ENCODE results near the gene DHRS2. TPM values are rescaled to one million over a fixed set of nuclear protein-coding genes. Genes with fewer than 3 reads are reported as not detected.
A peak's percentile ranks its signal among the peaks of the same experiment; 100 is the strongest.
"Not testable (repeated sequence)": the region's sequence is repeated elsewhere in the genome, so short reads cannot be mapped to it uniquely, and the experiment has no call there.

Gene DHRS2
- total RNA-seq, 1 experiment from 2014 or later, result 21.3 TPM

DNA sequence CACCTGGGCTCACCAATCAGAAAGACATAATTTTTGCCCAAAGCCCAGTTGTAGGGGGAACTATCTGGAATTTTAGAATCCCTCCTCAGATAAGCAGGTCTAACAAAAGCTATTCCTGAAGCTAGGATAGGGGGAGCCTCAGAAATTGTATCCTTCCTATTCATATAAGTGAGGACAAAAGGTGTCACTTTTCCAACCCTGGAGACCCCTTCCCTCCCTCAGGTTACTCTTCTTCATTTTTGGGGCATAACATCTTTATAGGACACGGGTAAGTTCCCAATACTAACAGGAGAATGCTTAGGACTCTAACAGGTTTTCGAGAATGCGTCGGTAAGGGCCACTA is 1.1 kb downstream of the DHRS2 start:
- H3K4me1 ChIP-seq; H3K36me3 ChIP-seq (ENCODE audit: control insufficient read depth, insufficient read depth, low read length); POLR2A ChIA-PET; BruUV-seq (replicated peaks); H3K27me3 Mint-ChIP-seq (ENCODE audit: insufficient read depth, unreplicated experiment); H3K4me3 ChIP-seq (ENCODE audit: low read depth, low read length); intact Hi-C loops (cut with micrococcal nuclease; ENCODE audit: unreplicated experiment); H3K4me1 Mint-ChIP-seq (ENCODE audit: low read depth, unreplicated experiment); H3K9me3 Mint-ChIP-seq (ENCODE audit: unreplicated experiment); CTCF ChIA-PET; H3K27me3 ChIP-seq (replicated peaks; ENCODE audit: control insufficient read depth, insufficient read depth, low read length); DNase-seq; H3K27ac Mint-ChIP-seq (ENCODE audit: unreplicated experiment); H3K9me3 ChIP-seq; H3K36me3 Mint-ChIP-seq (ENCODE audit: insufficient read depth, unreplicated experiment): not testable (repeated sequence)
- peak overlapping the region; percentile 16 for H3K4me3 Mint-ChIP-seq (ENCODE audit: unreplicated experiment)

DNA sequence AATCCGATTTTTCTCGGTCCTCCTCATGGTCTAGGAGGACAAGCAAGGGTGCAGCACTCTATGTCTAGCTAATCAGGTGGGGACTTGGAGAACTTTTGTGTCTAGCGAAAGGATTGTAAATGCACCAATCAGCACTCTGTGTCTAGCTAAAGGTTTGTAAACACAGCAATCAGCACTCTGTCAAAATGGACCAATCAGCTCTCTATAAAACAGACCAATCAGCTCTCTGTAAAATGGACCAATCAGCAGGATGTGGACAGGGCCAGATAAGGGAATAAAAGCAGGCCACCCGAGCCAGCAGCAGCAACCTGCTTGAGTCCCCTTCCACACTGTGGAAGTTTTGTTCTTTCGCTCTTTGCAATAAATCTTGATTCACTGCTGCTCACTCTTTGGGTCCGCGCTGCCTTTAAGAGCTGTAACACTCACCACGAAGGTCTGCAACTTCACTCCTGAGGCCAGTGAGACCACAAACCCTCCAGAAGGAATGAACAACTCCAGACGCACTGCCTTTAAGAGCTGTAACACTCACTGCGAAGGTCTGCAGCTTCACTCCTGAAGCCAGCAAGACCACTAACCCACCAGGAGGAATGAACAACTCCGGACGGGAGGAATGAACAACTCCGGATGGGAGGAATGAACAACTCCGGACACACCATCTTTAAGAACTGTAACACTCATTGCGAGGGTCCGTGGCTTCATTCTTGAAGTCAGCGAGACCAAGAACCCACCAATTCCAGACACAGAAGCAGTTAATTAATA is 1.7 kb downstream of the DHRS2 start:
- POLR2A ChIA-PET; H3K4me3 ChIP-seq (ENCODE audit: low read depth, low read length); H3K36me3 ChIP-seq (ENCODE audit: control insufficient read depth, insufficient read depth, low read length); H3K4me3 Mint-ChIP-seq (ENCODE audit: unreplicated experiment); H3K4me1 Mint-ChIP-seq (ENCODE audit: low read depth, unreplicated experiment); BruUV-seq (replicated peaks); H3K27me3 Mint-ChIP-seq (ENCODE audit: insufficient read depth, unreplicated experiment); H3K9me3 ChIP-seq; CTCF ChIA-PET; H3K27me3 ChIP-seq (replicated peaks; ENCODE audit: control insufficient read depth, insufficient read depth, low read length); H3K9me3 Mint-ChIP-seq (ENCODE audit: unreplicated experiment); H3K36me3 Mint-ChIP-seq (ENCODE audit: insufficient read depth, unreplicated experiment); DNase-seq; H3K27ac Mint-ChIP-seq (ENCODE audit: unreplicated experiment); intact Hi-C loops (cut with micrococcal nuclease; ENCODE audit: unreplicated experiment); H3K4me1 ChIP-seq: not testable (repeated sequence)

DNA sequence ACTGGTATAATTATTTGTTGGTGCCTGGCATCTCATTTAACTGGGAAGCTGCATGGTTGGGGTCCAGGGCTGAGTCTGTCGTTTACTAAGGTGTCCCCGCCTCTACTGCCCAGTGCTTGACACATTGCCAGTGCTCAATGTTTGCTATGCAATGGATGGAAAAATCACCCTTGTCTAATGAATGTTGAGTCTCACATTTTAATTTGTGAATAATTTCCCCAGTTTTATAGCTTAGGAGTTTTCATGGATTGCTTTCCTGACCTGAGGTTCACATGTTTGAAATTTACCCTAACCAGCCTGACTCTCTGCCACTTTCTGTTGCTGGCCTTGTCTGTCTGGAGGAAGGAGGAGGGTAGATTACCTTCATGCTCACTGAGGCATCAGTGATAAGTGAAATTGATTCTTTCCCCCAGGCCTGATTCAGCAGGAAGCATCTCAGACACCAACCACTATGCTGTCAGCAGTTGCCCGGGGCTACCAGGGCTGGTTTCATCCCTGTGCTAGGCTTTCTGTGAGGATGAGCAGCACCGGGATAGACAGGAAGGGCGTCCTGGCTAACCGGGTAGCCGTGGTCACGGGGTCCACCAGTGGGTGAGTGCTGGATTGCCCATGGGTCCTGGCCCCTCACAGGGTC is 2.4 kb downstream of the DHRS2 start:
- Histone ChIP-seq H3K9me3 (no peaks in the 10 kb centered on the region; the same call in 1 of the 2 replicates), H3K4me3 (ENCODE audit: low read depth, low read length) (no peak overlapping the region), H3K27me3 (replicated peaks; ENCODE audit: control insufficient read depth, insufficient read depth, low read length) (no peaks in the 10 kb centered on the region; the same call in 1 of the 2 replicates), H3K4me1 (no peaks in the 10 kb centered on the region), H3K36me3 (ENCODE audit: control insufficient read depth, insufficient read depth, low read length) (no peaks in the 10 kb centered on the region)
- no TSS peak for BruUV-seq (replicated peaks)
- no peak for DNase-seq
- TF ChIP-seq, protein P1, sequence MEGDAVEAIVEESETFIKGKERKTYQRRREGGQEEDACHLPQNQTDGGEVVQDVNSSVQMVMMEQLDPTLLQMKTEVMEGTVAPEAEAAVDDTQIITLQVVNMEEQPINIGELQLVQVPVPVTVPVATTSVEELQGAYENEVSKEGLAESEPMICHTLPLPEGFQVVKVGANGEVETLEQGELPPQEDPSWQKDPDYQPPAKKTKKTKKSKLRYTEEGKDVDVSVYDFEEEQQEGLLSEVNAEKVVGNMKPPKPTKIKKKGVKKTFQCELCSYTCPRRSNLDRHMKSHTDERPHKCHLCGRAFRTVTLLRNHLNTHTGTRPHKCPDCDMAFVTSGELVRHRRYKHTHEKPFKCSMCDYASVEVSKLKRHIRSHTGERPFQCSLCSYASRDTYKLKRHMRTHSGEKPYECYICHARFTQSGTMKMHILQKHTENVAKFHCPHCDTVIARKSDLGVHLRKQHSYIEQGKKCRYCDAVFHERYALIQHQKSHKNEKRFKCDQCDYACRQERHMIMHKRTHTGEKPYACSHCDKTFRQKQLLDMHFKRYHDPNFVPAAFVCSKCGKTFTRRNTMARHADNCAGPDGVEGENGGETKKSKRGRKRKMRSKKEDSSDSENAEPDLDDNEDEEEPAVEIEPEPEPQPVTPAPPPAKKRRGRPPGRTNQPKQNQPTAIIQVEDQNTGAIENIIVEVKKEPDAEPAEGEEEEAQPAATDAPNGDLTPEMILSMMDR (IDR thresholded peaks at IDR 0.05; ENCODE audit: insufficient read depth in 1 of 2, low read depth in 1 of 2, low read length in 1 of 2, severe bottlenecking in 1 of 2, unreplicated experiment in 1 of 2), result no peak
- H3K4me3 Mint-ChIP-seq (ENCODE audit: unreplicated experiment), result no peak overlapping the region
- no peaks in the 10 kb centered on the region for H3K4me1 Mint-ChIP-seq (ENCODE audit: low read depth, unreplicated experiment)
- ChIA-PET CTCF (no interaction called here), POLR2A (no interaction called here)
- peaks cover 5% of the 10 kb centered on the region for H3K36me3 Mint-ChIP-seq (ENCODE audit: insufficient read depth, unreplicated experiment)
- no peaks in the 10 kb centered on the region for H3K27me3 Mint-ChIP-seq (ENCODE audit: insufficient read depth, unreplicated experiment)
- H3K9me3 Mint-ChIP-seq (ENCODE audit: unreplicated experiment), result peaks cover 10% of the 10 kb centered on the region
- no peak overlapping the region for H3K27ac Mint-ChIP-seq (ENCODE audit: unreplicated experiment)
- intact Hi-C loops (cut with micrococcal nuclease; ENCODE audit: unreplicated experiment), result no loop called here

DNA sequence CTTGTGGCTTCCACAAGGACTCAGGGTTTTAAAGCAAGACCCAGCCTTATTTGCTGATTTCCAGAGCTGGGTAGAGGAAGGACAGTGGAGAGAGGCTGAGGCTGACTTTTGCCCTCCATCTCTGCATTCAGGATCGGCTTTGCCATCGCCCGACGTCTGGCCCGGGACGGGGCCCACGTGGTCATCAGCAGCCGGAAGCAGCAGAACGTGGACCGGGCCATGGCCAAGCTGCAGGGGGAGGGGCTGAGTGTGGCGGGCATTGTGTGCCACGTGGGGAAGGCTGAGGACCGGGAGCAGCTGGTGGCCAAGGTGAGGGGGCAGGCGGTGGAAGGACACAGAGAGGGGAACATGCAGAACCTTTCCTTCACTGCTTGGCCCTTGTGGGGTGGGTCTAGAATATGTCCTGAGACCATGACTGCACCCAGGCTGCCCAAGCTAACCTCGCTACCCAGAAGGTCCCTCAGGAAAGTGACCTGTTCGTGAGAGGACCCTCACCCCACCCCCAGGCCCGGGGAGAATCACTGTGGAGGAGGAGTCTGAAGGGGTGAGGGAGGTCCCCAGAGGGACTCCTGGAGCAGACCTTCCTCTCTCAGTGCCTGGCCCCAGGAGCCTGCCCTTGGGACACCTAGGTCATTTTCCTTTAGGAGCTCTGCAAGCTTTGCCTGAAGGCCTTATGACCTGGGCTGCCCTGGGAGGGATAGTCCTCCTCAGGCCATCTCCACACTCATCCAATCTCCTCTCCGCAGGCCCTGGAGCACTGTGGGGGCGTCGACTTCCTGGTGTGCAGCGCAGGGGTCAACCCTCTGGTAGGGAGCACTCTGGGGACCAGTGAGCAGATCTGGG is 3.1 kb downstream of the DHRS2 start:
- Mint-ChIP-seq H3K27ac (ENCODE audit: unreplicated experiment) (no peak overlapping the region), H3K4me1 (ENCODE audit: low read depth, unreplicated experiment) (no peaks in the 10 kb centered on the region), H3K36me3 (ENCODE audit: insufficient read depth, unreplicated experiment) (peaks cover 5% of the 10 kb centered on the region), H3K4me3 (ENCODE audit: unreplicated experiment) (no peak overlapping the region), H3K9me3 (ENCODE audit: unreplicated experiment) (peaks cover 10% of the 10 kb centered on the region), H3K27me3 (ENCODE audit: insufficient read depth, unreplicated experiment) (no peaks in the 10 kb centered on the region)
- CTCF ChIA-PET, result no interaction called here
- no peaks in the 10 kb centered on the region; the same call in 1 of the 2 replicates for H3K9me3 ChIP-seq
- TF ChIP-seq, protein P1 (IDR thresholded peaks at IDR 0.05; ENCODE audit: insufficient read depth in 1 of 2, low read depth in 1 of 2, low read length in 1 of 2, severe bottlenecking in 1 of 2, unreplicated experiment in 1 of 2), result no peak
- intact Hi-C loops (cut with micrococcal nuclease; ENCODE audit: unreplicated experiment), result no loop called here
- DNase-seq, result no peak
- POLR2A ChIA-PET, result no interaction called here
- H3K4me3 ChIP-seq (ENCODE audit: low read depth, low read length), result no peak overlapping the region
- no peaks in the 10 kb centered on the region for H3K36me3 ChIP-seq (ENCODE audit: control insufficient read depth, insufficient read depth, low read length)
- H3K27me3 ChIP-seq (replicated peaks; ENCODE audit: control insufficient read depth, insufficient read depth, low read length), result no peaks in the 10 kb centered on the region; the same call in 1 of the 2 replicates
- BruUV-seq (replicated peaks), result no TSS peak
- no peaks in the 10 kb centered on the region for H3K4me1 ChIP-seq

Measured in Caco-2 (cell line).